ENCODE measurements around the gene TLX2.

Gene TLX2

GRCh38 chr2:74525717-74526648 lies 11.7 kb downstream of the TLX2 start, which contains the start of gene DQX1:
DQX1 (minus strand) TSS chr2:74526231; CDS start chr2:74525729, 502 bp downstream.
- H3K9ac ChIP-seq = peak within 1 kb of the TSS in 2 of 11 experiments; percentile 4 to 9; a peak in 3 of 22 replicates
- no peak for TF ChIP-seq Cebpa-rat (IDR thresholded peaks at IDR 0.05)
- H3K4me3 ChIP-seq = peak within 1 kb of the TSS in 3 of 10 experiments; percentile 17 to 90 (median 48); a peak in 5 of 20 replicates
- peaks cover 0 to 22% (median 11%) of the 10 kb centered on the region in 11 experiments; a peak in 10 of 22 replicates for H4K20me1 ChIP-seq
- H3K27ac ChIP-seq = peak within 1 kb of the TSS in 6 of 11 experiments; percentile 28 to 63 (median 48); a peak in 12 of 22 replicates
- peaks cover 0 to 10% (median 2%) of the 10 kb centered on the region in 11 experiments; a peak in 6 of 22 replicates for H3K27me3 ChIP-seq
- H3K9me3 ChIP-seq (replicated peaks in 1 of 11) = 0 out of 22 replicates have a peak, but pooled peaks cover 0 to 6% (median 0%) of the 10 kb centered on the region in 11 experiments
- peaks cover 24 to 38% (median 34%) of the 10 kb centered on the region in 11 experiments for H3K36me3 ChIP-seq
- peaks cover 12 to 40% (median 34%) of the 10 kb centered on the region in 10 experiments for H3K4me1 ChIP-seq
- peak within 1 kb of the TSS in 9 of 11 experiments; percentile 18 to 99 (median 97); a peak in 17 of 22 replicates for H3K4me2 ChIP-seq

GRCh38 chr2:74526649-74527230 lies 12.5 kb downstream of the TLX2 start:
- no peak for TF ChIP-seq Cebpa-rat (IDR thresholded peaks at IDR 0.05)
- Histone ChIP-seq H3K27me3 (peaks cover 0 to 9% (median 0%) of the 10 kb centered on the region in 11 experiments; a peak in 5 of 22 replicates), H3K4me2 (peak overlapping the region in 9 of 11 experiments; percentile 18 to 99 (median 97); a peak in 16 of 22 replicates), H3K4me3 (peak overlapping the region in 2 of 10 experiments; percentile 48 to 90; a peak in 4 of 20 replicates), H3K9me3 (replicated peaks in 1 of 11) (0 out of 22 replicates have a peak, but pooled peaks cover 0 to 6% (median 0%) of the 10 kb centered on the region in 11 experiments), H3K27ac (peak overlapping the region in 6 of 11 experiments; percentile 28 to 63 (median 48); a peak in 12 of 22 replicates), H3K4me1 (peaks cover 19 to 48% (median 42%) of the 10 kb centered on the region in 10 experiments), H3K36me3 (peaks cover 24 to 38% (median 34%) of the 10 kb centered on the region in 11 experiments), H3K9ac (peak overlapping the region in 2 of 11 experiments; percentile 4 to 9; a peak in 3 of 22 replicates), H4K20me1 (peaks cover 0 to 22% (median 11%) of the 10 kb centered on the region in 11 experiments; a peak in 10 of 22 replicates)

- Histone ChIP-seq H4K20me1 (peaks cover 0 to 26% (median 14%) of the 10 kb centered on the region in 11 experiments; a peak in 10 of 22 replicates), H3K27ac (peak overlapping the region in 1 of 11 experiments; percentile 59; a peak in 1 of 22 replicates), H3K4me2 (peak overlapping the region; percentile 93 to 99 (median 98)), H3K4me1 (peaks cover 26 to 54% (median 49%) of the 10 kb centered on the region in 10 experiments), H3K36me3 (peaks cover 29 to 45% (median 38%) of the 10 kb centered on the region in 11 experiments), H3K9ac (peak overlapping the region in 8 of 11 experiments; percentile 94 to 99 (median 97); a peak in 9 of 22 replicates), H3K27me3 (peaks cover 0 to 4% (median 0%) of the 10 kb centered on the region in 11 experiments; a peak in 1 of 22 replicates), H3K4me3 (peak overlapping the region; percentile 81 to 94 (median 86); a peak in 15 of 20 replicates), H3K9me3 (replicated peaks in 1 of 11) (0 out of 22 replicates have a peak, but pooled peaks cover 0 to 6% (median 0%) of the 10 kb centered on the region in 11 experiments)
- no peak for TF ChIP-seq Cebpa-rat (IDR thresholded peaks at IDR 0.05)
Measured at GRCh38 chr2:74527741-74528140, 13.5 kb downstream of the TLX2 start.

GRCh38 chr2:74528600-74529356 lies 14.5 kb downstream of the TLX2 start:
- Histone ChIP-seq H3K27ac (peak overlapping the region; percentile 91 to 99 (median 97)), H3K4me2 (peak overlapping the region; percentile 93 to 99 (median 98)), H4K20me1 (peaks cover 0 to 27% (median 16%) of the 10 kb centered on the region in 11 experiments; a peak in 10 of 22 replicates), H3K4me1 (peaks cover 26 to 54% (median 49%) of the 10 kb centered on the region in 10 experiments), H3K36me3 (peaks cover 39 to 56% (median 48%) of the 10 kb centered on the region in 11 experiments), H3K9me3 (replicated peaks in 1 of 11) (0 out of 22 replicates have a peak, but pooled peaks cover 0 to 6% (median 0%) of the 10 kb centered on the region in 11 experiments), H3K4me3 (peak overlapping the region; percentile 81 to 94 (median 86)), H3K9ac (peak overlapping the region; percentile 88 to 99 (median 97)), H3K27me3 (no peaks in the 10 kb centered on the region)
- TF ChIP-seq Cebpa-rat (IDR thresholded peaks at IDR 0.05) = no peak

GRCh38 chr2:74529357-74530238 lies 15.3 kb downstream of the TLX2 start, which contains the start of the genes AUP1 and HTRA2:
AUP1 (minus strand) TSS chr2:74529706; CDS start chr2:74529629, 77 bp downstream.
HTRA2 (plus strand) TSS chr2:74529933; CDS start chr2:74530007, 74 bp downstream.
- Histone ChIP-seq H3K4me2 (peak within 1 kb of the TSS; percentile 94 to 99 (median 98)), H3K4me3 (peak within 1 kb of the TSS; percentile 81 to 94 (median 86)), H3K27me3 (no peaks in the 10 kb centered on the region), H3K9me3 (replicated peaks in 1 of 11) (0 out of 22 replicates have a peak, but pooled peaks cover 0 to 6% (median 0%) of the 10 kb centered on the region in 11 experiments), H3K27ac (peak within 1 kb of the TSS; percentile 91 to 99 (median 97)), H3K9ac (peak within 1 kb of the TSS; percentile 88 to 99 (median 97)), H3K4me1 (peaks cover 26 to 55% (median 49%) of the 10 kb centered on the region in 10 experiments), H3K36me3 (peaks cover 47 to 61% (median 52%) of the 10 kb centered on the region in 11 experiments), H4K20me1 (peaks cover 0 to 27% (median 16%) of the 10 kb centered on the region in 11 experiments; a peak in 10 of 22 replicates)
- TF ChIP-seq Cebpa-rat (IDR thresholded peaks at IDR 0.05) = no peak

GRCh38 chr2:74530239-74531187 lies 16.3 kb downstream of the TLX2 start:
- Histone ChIP-seq H3K9ac (peak overlapping the region; percentile 88 to 99 (median 97)), H3K9me3 (replicated peaks in 1 of 11) (0 out of 22 replicates have a peak, but pooled peaks cover 0 to 6% (median 0%) of the 10 kb centered on the region in 11 experiments), H3K4me3 (peak overlapping the region; percentile 81 to 94 (median 86)), H3K4me1 (peaks cover 26 to 54% (median 49%) of the 10 kb centered on the region in 10 experiments), H3K4me2 (peak overlapping the region; percentile 90 to 99 (median 97)), H3K36me3 (peaks cover 45 to 56% (median 49%) of the 10 kb centered on the region in 11 experiments), H4K20me1 (peaks cover 0 to 27% (median 16%) of the 10 kb centered on the region in 11 experiments; a peak in 10 of 22 replicates), H3K27me3 (no peaks in the 10 kb centered on the region), H3K27ac (peak overlapping the region; percentile 60 to 99 (median 97); a peak in 21 of 22 replicates)
- TF ChIP-seq Cebpa-rat (IDR thresholded peaks at IDR 0.05) = no peak
